KG1 (cell line): ENCODE results near the gene SEMA3F.
"Not testable (repeated sequence)": the region's sequence is repeated elsewhere in the genome, so short reads cannot be mapped to it uniquely, and the experiment has no call there.

Experiments used
- DNase-seq: peaks from one replicate; lab custom pipeline; 2025; lab: John Stamatoyannopoulos, UW

The SEMA3F gene

DNA sequence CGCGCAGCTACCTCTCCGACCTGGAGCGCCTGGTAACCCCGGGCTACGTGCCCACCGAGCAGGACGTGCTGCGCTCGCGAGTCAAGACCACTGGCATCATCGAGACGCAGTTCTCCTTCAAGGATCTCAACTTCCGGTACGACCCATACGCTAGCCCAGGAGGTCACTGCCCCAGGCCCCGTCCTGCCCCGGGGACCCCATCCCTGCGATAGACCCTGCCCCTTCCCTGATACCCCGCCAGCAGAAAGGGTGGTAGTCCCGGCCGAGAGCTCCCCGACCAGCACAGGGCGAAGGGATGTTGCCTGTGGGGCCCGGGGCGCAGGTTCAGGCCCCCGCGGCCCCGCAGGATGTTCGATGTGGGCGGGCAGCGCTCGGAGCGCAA is 38.6 kb downstream of the SEMA3F start:
- DNase-seq: no peak

DNA sequence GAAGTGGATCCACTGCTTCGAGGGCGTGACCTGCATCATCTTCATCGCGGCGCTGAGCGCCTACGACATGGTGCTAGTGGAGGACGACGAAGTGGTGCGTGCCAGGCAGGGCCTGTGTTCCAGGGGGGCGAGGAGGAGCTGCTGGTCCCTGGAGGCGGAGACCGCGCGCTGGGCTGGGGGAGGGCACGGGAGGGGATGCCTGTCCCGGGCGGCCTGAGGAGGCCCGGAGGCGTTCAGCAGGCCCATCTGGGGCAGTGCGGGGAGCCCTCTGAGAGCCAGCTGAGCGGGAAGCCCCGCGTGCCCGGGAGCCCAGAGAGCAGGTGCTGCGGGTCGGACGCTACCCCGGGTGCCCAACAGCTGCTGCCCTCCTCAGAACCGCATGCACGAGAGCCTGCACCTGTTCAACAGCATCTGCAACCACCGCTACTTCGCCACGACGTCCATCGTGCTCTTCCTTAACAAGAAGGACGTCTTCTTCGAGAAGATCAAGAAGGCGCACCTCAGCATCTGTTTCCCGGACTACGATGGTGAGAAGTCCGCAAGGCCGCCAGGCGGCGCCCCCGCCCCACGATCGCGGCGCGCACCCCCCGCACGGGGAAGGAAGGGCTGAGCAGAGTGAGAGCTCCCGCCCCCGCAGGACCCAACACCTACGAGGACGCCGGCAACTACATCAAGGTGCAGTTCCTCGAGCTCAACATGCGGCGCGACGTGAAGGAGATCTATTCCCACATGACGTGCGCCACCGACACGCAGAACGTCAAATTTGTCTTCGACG is 39.2 kb downstream of the SEMA3F start:
- DNase-seq: no peak

DNA sequence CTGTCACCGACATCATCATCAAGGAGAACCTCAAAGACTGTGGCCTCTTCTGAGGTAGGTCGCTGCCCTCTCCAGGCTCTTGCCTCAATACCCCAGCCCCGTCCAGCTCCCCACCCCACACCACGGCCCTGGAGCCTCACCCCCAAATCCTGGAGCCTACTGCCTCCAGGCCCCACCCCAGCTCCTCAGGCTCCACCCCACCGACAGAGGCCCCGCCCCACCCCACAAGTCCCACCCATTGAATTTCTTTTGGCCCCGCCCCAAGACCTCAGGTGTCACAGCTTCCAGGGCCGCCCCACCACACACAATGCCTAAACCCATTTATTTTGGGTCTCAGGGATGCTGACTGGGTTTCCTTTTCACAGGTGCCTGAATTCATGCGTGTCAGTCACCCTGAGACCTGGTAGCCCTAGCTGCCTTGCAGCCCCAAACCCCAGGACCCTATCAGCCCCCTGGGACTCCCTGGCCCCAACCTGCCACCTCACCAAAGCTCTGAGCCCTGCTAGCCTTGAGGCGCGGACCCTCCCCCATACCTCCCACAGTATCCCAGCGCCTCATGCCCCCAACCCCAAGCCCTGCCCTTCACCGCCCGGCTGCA is 39.9 kb downstream of the SEMA3F start:
- DNase-seq: no peak

DNA sequence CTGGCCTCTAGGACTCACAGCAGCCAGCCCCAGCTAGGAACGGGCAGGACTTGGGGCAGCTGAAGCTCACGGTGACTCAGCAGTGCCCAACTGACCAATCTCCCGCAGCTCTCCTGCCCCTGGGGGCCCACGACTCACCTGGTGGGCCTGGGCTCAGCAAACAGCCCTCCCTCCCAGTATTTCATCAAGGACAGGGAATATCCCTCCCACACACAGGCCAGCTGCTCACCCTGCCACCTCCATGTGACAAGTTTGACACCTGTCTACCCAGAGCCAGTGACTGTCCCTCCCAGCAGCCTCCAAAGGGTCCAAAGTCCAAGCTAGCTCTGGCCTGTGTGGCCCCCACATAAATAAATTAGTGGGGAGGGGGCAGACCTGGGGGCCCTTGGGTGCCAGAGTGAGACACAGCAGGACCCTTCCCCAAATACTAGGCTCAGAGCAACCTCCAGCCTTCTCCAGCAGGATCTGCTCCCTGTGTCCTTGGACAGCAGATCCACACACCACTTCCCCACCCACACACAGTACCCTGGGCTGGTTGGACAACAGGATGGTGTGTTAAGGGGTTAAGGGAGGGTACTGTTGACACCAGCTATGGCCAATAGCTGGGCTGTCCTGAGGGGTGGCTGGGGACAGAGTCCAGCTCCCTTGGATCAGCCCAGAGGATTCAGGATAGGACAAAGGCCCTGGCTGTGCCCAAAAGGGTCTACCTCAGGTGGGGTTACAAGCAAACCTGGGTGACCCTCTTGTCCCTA is 40.6 kb downstream of the SEMA3F start:
- no peak for DNase-seq

DNA sequence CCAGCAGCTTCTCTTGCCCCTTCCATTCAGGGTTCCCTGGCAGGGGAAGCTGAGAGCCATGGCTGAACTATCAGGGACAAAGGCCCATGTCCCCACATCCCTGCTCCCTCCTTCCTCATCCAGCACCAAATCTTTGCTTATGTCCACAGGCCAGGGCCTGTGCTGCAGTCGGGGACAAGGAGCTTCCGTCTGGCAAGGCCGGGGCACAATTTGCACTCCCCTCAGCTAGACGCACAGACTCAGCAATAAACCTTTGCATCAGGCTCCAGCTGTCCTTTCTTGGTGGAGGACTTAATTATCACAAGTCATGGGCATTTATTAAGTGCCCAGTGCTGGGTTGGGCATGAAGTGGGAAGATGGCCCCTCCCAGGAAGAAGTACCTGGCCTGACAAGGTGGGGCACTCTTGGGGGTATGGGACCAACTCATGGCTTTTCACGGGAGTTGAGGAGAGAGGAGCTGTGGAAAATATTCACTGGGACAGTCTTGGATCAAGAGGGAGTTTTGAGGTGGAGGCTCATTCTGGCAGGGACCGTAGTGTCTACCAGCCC is 41.2 kb downstream of the SEMA3F start:
- DNase-seq: no peak

DNA sequence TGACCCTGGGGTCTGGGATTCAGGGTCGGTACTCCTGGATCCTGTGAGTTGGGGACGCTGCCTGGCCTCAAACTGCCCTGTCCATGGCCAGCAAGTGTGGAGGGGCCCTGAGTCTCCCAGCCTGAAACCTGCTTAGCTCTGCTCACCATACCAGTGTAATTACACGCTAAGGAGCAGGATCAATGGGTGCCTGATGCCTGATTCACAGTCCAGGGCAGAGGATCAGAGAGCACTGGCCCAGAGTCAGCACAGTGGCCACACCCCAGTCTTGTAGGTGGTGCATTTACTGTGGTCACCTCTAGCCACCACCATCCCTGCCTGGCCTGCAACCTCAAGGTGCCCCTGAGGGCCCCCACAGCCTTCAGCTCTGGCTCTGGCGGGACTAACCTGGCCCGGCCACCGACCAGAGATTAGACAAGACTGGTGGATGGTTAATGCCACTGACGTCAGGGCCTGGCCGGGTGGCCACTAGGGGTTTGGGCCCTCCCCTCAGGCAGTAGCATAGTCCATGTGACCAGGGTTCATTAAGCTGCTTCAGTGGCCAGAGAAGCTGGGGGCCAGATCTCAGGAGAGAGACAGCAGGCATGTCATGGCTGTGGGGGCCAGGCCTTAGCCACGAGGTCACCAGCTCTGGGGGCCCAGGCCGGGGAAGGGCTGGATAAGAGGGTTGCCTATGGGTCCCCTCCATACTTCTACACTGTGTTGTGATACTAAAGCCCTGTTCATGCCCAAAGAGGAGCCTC is 46.6 kb downstream of the SEMA3F start:
- no peak for DNase-seq

DNA sequence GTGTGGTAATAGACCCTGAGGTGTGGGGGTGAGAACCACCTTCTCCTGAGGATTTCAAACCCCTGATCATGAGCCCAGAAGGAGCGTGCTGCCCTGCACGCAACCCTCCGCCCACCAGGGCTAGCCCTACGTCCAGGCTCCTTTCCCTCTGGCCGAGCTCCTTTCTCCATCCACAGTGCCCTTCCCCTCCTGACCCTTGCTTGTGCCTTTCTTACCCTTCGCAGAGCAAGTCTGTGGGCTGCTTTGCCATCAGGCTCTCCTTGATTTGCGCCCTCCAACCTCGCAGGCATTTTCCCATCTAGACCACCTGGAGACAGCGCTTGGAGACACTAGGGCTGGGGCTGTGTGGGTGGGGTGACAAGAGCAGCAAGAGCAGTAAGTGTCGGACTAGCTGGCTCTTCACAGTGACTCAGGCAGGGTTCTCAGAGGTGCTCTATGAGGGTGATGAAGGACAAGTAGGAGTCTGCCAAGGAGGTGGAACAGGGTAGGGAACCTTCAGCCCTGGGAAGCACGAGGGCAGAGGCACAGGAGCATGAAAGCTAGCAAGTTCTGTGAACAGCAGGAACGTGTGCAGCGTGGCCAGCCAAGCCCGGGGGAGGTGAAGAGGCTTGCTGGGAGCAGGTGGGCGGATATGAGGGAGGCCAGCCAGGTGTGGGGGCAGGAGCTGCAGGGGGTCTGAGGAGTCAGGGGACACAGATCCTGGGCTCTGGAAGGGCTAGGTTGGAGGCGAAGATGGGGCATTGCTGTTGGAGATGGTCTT is 47.4 kb downstream of the SEMA3F start:
- DNase-seq: no peak

DNA sequence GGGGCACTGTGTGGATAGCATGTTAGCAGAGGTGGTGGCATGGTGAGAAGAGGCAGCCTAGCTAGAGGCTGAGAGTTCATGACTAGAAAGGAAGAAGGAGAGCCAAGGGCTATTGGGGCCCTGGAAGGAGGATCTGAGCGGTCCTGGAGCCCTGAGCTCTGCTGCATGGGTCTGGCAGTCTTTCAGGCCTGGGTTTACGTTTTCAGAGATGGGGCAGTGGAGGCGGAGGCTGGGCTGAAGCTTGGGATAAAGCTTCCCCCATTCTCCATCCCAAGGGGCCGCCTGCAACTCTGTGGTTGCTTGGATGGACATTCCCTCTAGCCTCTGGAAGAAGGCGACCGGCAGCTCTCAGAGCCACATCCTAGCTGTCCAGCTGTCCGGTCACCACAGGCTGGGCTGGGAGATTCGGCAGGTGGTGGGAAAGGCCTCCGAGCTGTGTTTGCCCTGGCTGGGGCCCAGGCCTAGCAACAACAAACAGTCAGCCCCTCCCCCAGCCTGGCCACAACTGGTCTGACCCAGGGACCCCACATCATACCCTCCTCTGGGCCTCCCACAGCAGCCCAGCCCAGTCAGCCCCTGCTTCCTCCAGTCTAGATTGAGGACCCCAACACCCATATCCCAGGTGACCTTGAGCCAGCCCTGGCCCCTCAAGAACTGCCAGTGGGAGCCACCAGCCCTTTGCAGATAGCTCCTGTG is 48.1 kb downstream of the SEMA3F start:
- DNase-seq: no peak

DNA sequence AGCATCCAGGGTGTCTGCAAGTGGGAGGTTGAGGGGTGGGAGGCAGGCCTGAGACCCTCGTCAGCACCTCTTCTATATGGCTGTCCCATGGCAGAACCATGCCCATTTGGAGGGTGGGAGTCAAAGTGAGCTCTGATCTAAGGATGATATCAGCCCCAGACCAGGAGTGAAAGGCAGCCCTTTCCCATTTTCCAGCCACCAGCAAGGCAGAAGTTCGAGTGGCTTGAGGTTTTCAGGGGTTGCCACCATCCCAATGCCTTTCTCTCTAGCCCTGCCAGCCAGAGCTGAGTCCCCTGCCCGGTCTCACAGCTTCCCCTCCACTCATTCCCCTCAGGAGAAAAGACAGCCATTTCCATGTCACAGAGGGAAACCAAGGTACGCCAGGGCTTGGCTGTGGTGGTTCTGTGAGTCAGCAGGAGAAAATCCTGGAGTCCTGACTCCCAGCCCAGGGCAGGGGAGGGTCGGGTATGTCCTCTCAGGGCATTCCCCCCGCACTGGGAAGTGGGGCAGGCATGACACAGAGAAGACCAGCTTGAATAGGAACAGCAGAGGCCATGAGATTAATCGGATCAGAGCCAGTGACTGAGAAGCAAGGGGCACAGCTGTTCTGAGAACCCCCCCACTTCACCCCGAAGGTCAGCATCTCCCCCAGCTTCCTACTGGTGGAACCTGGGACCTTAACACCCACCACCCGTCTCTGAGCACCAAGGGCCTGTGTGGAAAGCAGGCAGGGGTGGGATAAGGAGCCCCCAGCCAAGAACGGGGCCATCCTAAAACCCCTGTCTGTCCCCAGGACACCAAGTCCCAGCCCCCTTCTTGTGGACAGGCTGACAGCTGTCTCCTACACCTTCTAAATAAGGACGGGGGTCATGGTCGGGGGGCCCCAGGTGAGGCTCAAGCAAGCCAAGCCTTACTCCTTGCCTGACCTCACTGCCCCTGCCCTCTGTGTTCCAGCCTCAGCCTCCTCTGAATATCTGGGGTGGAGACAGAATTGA is 49.0 kb downstream of the SEMA3F start:
- no peak for DNase-seq

DNA sequence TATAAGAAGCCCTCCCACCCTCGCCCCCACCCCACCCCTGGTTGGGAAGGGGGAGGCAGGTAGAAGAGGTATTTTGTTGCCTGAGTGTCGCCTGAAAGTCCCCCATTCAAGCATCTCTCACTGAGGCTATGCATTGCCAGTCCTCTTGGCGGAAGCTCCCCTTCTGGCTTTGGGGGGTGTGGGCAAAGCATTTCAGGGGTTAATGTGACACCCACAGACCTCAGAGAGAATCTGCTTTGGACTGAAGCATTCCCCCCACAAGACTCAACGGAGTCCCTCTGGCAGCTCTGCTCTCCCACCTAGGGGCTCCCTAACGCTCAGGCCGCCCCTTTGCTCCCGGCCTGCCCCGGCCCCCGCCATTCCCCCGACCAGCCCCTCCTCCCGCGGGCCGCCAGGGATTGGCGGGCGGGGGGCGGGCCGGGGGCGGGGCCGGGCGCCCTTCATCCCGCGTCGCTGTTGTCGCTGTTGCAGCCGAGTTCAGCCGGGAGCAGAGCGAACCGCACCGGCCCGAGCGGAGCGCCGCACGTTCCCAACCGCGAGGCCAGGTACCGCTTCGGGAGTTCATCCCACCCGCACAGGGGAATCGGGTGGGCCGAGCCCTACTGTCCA is 49.8 kb downstream of the SEMA3F start, which contains the start of gene SLC38A3:
SLC38A3 (plus strand) TSS at position 468 of the 609 bp plus-strand sequence. CDS start 8,929 bp downstream, outside the sequence.
- no peak for DNase-seq

DNA sequence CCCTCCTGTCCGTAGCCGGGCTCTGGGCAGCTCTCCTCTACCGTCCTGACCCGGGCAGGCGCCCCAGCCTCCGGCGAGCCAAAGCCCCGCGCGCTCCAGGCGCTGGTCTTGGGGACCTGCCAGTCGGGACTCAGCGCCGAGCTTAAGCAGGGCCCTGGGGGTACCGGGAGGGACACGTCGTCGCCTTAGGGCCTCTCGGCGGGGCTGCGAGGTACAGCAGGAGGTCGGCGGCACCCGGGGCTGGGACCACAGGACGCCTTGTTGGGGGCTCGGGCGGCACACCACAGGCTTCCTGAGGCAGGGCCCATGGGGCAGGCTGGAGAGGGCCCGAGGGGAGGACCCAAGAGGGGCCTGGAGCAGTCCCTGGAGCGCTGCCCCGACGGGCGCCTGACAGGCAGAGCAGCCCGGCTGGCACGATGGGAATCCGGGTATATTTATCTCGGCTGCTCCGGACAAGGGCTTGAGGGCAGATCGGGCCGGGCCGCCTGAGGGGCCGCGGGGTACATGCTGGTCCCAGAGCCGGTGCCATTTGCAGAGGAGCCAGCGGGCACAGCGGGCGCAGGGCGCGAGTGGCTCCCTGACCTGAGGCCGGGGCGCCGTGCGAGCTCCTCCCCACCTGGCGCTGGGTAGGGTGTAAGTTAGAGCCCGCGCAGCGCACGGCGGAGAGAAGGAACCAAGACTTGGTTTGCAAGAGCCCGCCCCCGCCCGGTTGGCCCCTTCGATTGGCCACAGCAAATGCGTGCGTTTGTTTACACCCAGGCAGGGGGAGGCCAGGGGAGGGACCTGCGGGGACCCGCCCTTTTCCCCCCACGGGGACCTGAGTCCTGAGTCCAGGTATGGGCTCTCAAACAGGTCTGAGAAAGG is 50.5 kb downstream of the SEMA3F start:
- DNase-seq: no peak

DNA sequence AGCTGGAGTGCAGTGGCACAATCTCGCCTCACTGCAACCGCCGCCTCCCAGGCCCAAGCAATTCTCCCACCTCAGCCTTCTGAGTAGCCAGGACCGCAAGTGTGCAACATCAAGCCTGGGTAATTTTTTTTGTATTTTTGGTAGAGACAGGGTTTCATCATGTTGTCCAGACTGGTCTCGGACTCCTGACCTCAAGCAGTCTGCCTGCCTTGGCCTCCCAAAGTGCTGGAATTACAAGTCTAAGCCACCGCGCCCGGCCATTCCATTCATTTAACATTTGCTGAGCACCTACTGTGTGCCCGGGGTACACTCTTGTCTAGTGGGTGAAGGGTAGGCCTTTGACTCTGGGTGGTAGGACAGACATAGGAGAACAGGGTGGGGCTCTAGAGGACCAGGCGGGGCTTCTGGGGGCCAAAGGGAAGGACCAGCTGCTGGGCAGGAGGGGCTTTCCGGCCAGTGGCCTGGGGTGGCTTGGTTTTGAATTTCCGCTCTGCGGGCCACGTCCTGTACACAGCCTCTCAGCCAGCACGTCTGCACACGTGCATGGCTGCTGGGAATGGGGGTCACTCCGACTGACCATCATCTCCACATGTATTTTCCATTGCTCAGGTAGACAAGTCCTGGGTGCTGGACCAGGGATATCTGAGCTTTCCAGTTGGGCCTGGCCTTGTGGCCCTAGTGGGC is 52.4 kb downstream of the SEMA3F start:
- DNase-seq: no peak

DNA sequence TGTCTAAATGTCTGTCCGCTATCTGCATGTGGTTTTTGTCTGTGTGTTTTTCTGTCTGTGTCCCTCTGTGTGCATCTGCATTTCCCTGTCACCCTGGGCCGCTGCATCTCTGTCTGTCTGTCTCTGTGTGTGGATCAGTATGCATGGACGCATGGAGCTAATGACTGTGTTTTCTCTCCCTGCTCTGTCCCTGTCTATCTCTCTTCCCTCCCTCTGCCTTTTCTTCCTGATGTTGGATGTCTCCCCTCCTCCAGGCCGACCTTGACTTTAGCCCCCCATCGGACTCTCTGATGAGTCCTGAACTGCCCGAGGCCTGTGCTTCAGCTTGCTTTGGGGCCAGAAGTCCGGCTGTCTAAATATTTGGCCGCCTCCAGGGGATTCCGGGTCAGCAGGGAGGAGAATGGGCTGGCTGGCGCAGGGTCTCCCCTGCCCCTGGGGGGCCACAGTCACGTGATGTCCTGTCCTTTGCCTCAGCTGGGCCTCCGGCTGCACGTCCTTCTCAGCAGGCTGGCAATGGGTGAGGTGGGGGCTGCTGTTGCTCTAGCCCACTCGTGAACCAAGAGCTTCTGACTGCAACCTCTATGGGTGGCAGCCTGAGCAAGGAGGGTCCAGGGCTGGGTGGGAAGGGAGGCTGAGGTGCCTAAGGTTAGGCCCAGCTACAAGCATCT is 53.7 kb downstream of the SEMA3F start:
- DNase-seq: no peak

DNA sequence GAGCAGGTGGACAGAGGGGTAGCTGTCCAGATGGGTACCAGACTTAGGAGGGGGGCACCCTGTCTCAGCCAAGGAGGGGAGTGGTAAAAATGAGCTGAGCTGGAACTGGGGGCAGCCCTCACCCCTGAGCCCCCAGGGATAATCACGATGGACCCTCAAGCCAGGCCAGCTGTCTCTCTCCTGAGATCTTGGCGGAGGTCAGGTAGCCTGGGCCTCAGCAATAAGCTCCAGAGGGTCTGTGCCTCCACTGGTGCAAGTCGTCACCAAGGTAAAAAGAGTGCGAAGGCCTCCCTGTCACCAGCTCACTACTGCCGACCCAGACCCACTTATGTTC is 55.0 kb downstream of the SEMA3F start:
- DNase-seq: no peak

DNA sequence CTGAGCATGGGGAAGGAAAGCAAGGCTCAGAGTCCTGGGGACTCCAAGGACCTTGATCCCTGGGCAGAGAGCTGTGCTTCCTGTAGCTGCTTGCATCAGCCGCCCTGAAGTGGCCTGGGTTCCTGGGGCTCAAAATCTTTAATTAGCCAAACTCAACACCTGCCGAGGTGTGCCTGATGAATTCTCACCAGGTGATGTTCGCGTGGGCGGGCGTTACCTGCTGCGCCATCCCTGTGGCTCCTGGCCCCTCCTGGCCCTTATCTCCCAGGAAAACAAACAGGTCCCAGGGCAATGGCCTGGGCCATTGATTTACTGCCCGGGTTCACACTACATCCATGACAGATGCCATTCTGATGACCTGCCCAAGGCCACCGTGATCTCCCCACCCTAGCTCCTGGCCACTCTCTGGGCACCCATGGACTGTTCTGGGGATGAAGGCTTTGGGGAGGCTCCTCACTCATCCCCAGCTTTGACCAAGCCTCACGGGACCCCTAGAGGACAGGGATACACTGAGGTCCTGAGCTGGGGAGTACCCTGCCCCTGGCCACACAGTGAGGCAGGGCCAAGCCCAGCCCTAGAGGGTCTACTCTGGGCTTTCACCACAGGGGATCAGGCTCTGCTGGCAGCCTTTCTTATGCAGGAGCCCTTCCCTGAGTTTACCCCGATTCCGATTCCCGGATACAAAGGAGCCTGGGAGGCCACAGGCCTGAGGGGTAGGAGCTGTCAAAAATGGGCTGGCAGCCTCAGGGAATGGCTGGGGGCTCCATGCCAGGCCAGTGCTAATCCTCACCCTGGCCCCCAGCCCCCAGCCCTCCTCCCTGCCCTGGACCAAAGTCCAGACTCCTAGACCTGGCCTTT is 55.6 kb downstream of the SEMA3F start:
- DNase-seq: no peak

DNA sequence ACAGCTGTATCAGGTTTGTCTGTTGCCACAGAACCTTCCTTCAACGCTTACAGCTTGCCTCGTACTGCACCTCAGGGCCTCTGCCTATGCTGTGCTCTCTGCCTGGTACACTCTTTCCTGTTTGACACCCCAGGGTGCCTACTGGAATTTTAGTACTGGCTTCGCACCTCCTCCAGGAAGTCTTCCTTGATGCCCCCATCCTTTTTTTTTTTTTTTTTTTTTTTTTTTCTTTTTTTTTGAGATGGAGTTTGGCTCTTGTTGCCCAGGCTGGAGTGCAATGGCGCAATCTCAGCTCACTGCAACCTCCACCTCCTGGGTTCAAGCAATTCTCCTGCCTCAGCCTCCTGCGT is 56.2 kb downstream of the SEMA3F start:
- not testable (repeated sequence) for DNase-seq
